GM23338 (cell line): ENCODE measurements around the gene DAB1. TPM values are rescaled to one million over a fixed set of nuclear protein-coding genes. Genes with fewer than 3 reads are reported as not detected.

Experiments used
- ATAC-seq: fragments of 200-7000 bp; cut with Tn5 transposase; 3 replicates; pipeline ENCODE4 v1.9.1; 2020
- DNase-seq: peaks from one replicate; pipeline ENCODE4 v3.0.0-alpha.2; 2015; ENCODE audit warnings: low spot score
- H2AFZ ChIP-seq: fragments of 200-600 bp; sonication (generic); 2 replicates; pipeline ENCODE4 v1.8.0; 2016; ENCODE audit warnings: antibody characterized with exemption, mild to moderate bottlenecking, moderate library complexity
- H3F3A ChIP-seq: fragments of 200-600 bp; sonication (generic); replicated peaks from 2 replicates; pipeline ENCODE4 v1.8.0; 2017; ENCODE audit warnings: antibody characterized with exemption, mixed run types, low read depth
- H3K27ac ChIP-seq: fragments of 200-600 bp; sonication (generic); 2 replicates; pipeline ENCODE4 v1.6.1; 2016; ENCODE audit warnings: low read depth
- H3K27me3 ChIP-seq: fragments of 200-600 bp; sonication (generic); 2 replicates; pipeline ENCODE4 v1.8.0; 2016; ENCODE audit warnings: mild to moderate bottlenecking, mixed run types, moderate library complexity; ENCODE audit not compliant: insufficient read depth
- H3K36me3 ChIP-seq: fragments of 200-600 bp; sonication (generic); 2 replicates; pipeline ENCODE4 v1.8.0; 2016; ENCODE audit warnings: mild to moderate bottlenecking; ENCODE audit not compliant: insufficient read depth
- H3K4me1 ChIP-seq: fragments of 200-600 bp; sonication (generic); 2 replicates; pipeline ENCODE4 v1.8.0; 2016; ENCODE audit warnings: mild to moderate bottlenecking, moderate library complexity; ENCODE audit not compliant: insufficient read depth
- H3K4me2 ChIP-seq: fragments of 200-600 bp; sonication (generic); 2 replicates; pipeline ENCODE4 v1.7.1; 2017; ENCODE audit warnings: mixed run types
- H3K4me3 ChIP-seq: fragments of 200-600 bp; sonication (generic); 2 replicates; pipeline ENCODE4 v1.6.1; 2016; ENCODE audit warnings: mixed run types
- H3K79me2 ChIP-seq: fragments of 200-600 bp; sonication (generic); replicated peaks from 2 replicates; pipeline ENCODE4 v1.8.0; 2017; ENCODE audit warnings: mild to moderate bottlenecking; ENCODE audit not compliant: insufficient read depth
- H3K9me2 ChIP-seq: fragments of 200-600 bp; sonication (generic); 2 replicates; pipeline ENCODE4 v1.8.0; 2017; ENCODE audit not compliant: insufficient read depth
- H4K20me1 ChIP-seq: fragments of 200-600 bp; sonication (generic); replicated peaks from 2 replicates; pipeline ENCODE4 v1.8.0; 2017; ENCODE audit warnings: mild to moderate bottlenecking; ENCODE audit not compliant: insufficient read depth
- H3K27ac Mint-ChIP-seq: 2 replicates; pipeline ENCODE4 v1.8.0; 2020; ENCODE audit warnings: inconsistent platforms, mild to moderate bottlenecking, moderate library complexity, mixed read lengths
- H3K27me3 Mint-ChIP-seq: 3 replicates; pipeline ENCODE4 v1.8.0; 2022; ENCODE audit warnings: low read depth, mild to moderate bottlenecking, moderate library complexity, mixed read lengths, inconsistent platforms; ENCODE audit not compliant: insufficient read depth, poor library complexity
- H3K36me3 Mint-ChIP-seq: 3 replicates; pipeline ENCODE4 v1.8.0; 2021; ENCODE audit warnings: low read depth, mild to moderate bottlenecking, inconsistent platforms, moderate library complexity, mixed read lengths
- H3K4me1 Mint-ChIP-seq: 3 replicates; pipeline ENCODE4 v1.8.0; 2020; ENCODE audit warnings: mild to moderate bottlenecking, inconsistent platforms, mixed read lengths
- H3K4me3 Mint-ChIP-seq: 3 replicates; pipeline ENCODE4 v1.8.0; 2021; ENCODE audit warnings: moderate library complexity, mild to moderate bottlenecking, inconsistent platforms, mixed read lengths
- H3K9me3 Mint-ChIP-seq: 3 replicates; pipeline ENCODE4 v1.8.0; 2020; ENCODE audit warnings: moderate library complexity, mild to moderate bottlenecking, inconsistent platforms, mixed read lengths
- CREB1 ChIP-seq: fragments of 250-450 bp; sonication (Bioruptor Pico); IDR thresholded peaks from 2 replicates; pipeline ENCODE4 v1.5.0; 2020; ENCODE audit warnings: low read depth, mild to moderate bottlenecking, moderate library complexity
- CTCF ChIP-seq, 2 experiments: fragments of 200-600 bp in 1 of 2; sonication (generic) in 1 of 2; conservative IDR thresholded peaks; 2 replicates each; pipeline versions ENCODE4 v1.5.1 to v1.6.1; 2016 to 2017; ENCODE audit warnings: antibody characterized with exemption in 2 of 2, low read depth in 2 of 2, mild to moderate bottlenecking in 2 of 2, moderate library complexity in 1 of 2
- EZH2 ChIP-seq: fragments of 200-600 bp; sonication (generic); IDR thresholded peaks from one replicate; pipeline ENCODE4 v1.8.0; 2017; ENCODE audit warnings: antibody characterized with exemption, mild to moderate bottlenecking, low read depth; ENCODE audit not compliant: unreplicated experiment
- EZH2phosphoT487 ChIP-seq: fragments of 200-600 bp; sonication (generic); IDR thresholded peaks from one replicate; pipeline ENCODE4 v1.8.1; 2018; ENCODE audit warnings: antibody characterized with exemption; ENCODE audit not compliant: unreplicated experiment
- JUNB ChIP-seq: IDR thresholded peaks from one replicate; pipeline ENCODE4 v1.6.1; 2016; ENCODE audit warnings: antibody characterized with exemption; ENCODE audit not compliant: unreplicated experiment
- NANOG ChIP-seq: IDR thresholded peaks from 2 replicates; pipeline ENCODE4 v1.6.1; 2016; ENCODE audit warnings: antibody characterized with exemption, borderline replicate concordance
- POLR2AphosphoS5 ChIP-seq: IDR thresholded peaks from 2 replicates; pipeline ENCODE4 v1.6.1; 2016; ENCODE audit warnings: antibody characterized with exemption, low read depth
- STAT1 ChIP-seq: IDR thresholded peaks from one replicate; pipeline ENCODE4 v1.6.1; 2016; ENCODE audit warnings: antibody characterized with exemption; ENCODE audit not compliant: unreplicated experiment
- ZNF114 ChIP-seq: fragments of 250-450 bp; sonication (Bioruptor Pico); IDR thresholded peaks from 2 replicates; pipeline ENCODE4 v1.5.0; 2020; ENCODE audit warnings: mild to moderate bottlenecking, moderate library complexity
- ZNF331 ChIP-seq: fragments of 250-450 bp; sonication (Bioruptor Pico); IDR thresholded peaks from 2 replicates; pipeline ENCODE4 v1.5.0; 2020; ENCODE audit warnings: low read depth, mild to moderate bottlenecking, moderate library complexity
- polyA plus RNA-seq: library from polyadenylated mRNA; unstranded; fragments of >200 nt; fragmentation: Nextera tagmentation; extraction: Ambion mirVana; gene quantifications from 2 replicates; pipeline ENCODE4 v1.2.1, GENCODE V29; 2016
- total RNA-seq: library from RNA; depleted of rRNA; stranded (reverse); fragments of >200 nt; shearing (Covaris generic); gene quantifications from 2 replicates; pipeline ENCODE4 v1.2.3, GENCODE V29; 2014
- TF ChIP-seq, protein P1 (sequence below): IDR thresholded peaks from 2 replicates; pipeline ENCODE4 v1.6.1; 2016; ENCODE audit warnings: antibody characterized with exemption
- TF ChIP-seq, protein P2 (sequence below): fragments of 250-450 bp; sonication (Bioruptor Pico); IDR thresholded peaks from 2 replicates; pipeline ENCODE4 v1.5.0; 2020; ENCODE audit warnings: mild to moderate bottlenecking, moderate library complexity
- TF ChIP-seq, protein P3 (sequence below): IDR thresholded peaks from one replicate; pipeline ENCODE4 v1.6.1; 2018; ENCODE audit warnings: antibody characterized with exemption; ENCODE audit not compliant: unreplicated experiment

Gene DAB1
- total and polyA plus RNA-seq, 2 experiments from 2014 or later: 12.8 to 14.5 TPM

- Histone ChIP-seq H4K20me1 (no peaks in the 10 kb centered on the region), H3K27me3 (no peaks in the 10 kb centered on the region), H3K4me3 (no peak overlapping the region), H3K9me2 (no peaks in the 10 kb centered on the region), H3K4me2 (no peak overlapping the region), H3K79me2 (no peaks in the 10 kb centered on the region), H3K36me3 (no peaks in the 10 kb centered on the region), H3K4me1 (peaks cover 5% of the 10 kb centered on the region), H3K27ac (no peak overlapping the region), H2AFZ (no peak overlapping the region), H3F3A (no peaks in the 10 kb centered on the region)
- no peak for TF ChIP-seq STAT1
- TF ChIP-seq, protein P1, sequence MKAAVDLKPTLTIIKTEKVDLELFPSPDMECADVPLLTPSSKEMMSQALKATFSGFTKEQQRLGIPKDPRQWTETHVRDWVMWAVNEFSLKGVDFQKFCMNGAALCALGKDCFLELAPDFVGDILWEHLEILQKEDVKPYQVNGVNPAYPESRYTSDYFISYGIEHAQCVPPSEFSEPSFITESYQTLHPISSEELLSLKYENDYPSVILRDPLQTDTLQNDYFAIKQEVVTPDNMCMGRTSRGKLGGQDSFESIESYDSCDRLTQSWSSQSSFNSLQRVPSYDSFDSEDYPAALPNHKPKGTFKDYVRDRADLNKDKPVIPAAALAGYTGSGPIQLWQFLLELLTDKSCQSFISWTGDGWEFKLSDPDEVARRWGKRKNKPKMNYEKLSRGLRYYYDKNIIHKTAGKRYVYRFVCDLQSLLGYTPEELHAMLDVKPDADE: no peak
- TF ChIP-seq ZNF114 (CRISPR knock-in tag): no peak
- TF ChIP-seq, protein P2, sequence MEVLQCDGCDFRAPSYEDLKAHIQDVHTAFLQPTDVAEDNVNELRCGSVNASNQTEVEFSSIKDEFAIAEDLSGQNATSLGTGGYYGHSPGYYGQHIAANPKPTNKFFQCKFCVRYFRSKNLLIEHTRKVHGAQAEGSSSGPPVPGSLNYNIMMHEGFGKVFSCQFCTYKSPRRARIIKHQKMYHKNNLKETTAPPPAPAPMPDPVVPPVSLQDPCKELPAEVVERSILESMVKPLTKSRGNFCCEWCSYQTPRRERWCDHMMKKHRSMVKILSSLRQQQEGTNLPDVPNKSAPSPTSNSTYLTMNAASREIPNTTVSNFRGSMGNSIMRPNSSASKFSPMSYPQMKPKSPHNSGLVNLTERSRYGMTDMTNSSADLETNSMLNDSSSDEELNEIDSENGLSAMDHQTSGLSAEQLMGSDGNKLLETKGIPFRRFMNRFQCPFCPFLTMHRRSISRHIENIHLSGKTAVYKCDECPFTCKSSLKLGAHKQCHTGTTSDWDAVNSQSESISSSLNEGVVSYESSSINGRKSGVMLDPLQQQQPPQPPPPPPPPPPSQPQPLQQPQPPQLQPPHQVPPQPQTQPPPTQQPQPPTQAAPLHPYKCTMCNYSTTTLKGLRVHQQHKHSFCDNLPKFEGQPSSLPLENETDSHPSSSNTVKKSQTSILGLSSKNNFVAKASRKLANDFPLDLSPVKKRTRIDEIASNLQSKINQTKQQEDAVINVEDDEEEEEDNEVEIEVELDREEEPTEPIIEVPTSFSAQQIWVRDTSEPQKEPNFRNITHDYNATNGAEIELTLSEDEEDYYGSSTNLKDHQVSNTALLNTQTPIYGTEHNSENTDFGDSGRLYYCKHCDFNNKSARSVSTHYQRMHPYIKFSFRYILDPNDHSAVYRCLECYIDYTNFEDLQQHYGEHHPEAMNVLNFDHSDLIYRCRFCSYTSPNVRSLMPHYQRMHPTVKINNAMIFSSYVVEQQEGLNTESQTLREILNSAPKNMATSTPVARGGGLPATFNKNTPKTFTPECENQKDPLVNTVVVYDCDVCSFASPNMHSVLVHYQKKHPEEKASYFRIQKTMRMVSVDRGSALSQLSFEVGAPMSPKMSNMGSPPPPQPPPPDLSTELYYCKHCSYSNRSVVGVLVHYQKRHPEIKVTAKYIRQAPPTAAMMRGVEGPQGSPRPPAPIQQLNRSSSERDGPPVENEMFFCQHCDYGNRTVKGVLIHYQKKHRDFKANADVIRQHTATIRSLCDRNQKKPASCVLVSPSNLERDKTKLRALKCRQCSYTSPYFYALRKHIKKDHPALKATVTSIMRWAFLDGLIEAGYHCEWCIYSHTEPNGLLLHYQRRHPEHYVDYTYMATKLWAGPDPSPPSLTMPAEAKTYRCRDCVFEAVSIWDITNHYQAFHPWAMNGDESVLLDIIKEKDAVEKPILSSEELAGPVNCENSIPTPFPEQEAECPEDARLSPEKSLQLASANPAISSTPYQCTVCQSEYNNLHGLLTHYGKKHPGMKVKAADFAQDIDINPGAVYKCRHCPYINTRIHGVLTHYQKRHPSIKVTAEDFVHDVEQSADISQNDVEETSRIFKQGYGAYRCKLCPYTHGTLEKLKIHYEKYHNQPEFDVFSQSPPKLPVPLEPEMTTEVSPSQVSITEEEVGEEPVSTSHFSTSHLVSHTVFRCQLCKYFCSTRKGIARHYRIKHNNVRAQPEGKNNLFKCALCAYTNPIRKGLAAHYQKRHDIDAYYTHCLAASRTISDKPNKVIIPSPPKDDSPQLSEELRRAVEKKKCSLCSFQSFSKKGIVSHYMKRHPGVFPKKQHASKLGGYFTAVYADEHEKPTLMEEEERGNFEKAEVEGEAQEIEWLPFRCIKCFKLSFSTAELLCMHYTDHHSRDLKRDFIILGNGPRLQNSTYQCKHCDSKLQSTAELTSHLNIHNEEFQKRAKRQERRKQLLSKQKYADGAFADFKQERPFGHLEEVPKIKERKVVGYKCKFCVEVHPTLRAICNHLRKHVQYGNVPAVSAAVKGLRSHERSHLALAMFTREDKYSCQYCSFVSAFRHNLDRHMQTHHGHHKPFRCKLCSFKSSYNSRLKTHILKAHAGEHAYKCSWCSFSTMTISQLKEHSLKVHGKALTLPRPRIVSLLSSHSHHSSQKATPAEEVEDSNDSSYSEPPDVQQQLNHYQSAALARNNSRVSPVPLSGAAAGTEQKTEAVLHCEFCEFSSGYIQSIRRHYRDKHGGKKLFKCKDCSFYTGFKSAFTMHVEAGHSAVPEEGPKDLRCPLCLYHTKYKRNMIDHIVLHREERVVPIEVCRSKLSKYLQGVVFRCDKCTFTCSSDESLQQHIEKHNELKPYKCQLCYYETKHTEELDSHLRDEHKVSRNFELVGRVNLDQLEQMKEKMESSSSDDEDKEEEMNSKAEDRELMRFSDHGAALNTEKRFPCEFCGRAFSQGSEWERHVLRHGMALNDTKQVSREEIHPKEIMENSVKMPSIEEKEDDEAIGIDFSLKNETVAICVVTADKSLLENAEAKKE (CRISPR knock-in tag): no peak
- TF ChIP-seq, protein P3, sequence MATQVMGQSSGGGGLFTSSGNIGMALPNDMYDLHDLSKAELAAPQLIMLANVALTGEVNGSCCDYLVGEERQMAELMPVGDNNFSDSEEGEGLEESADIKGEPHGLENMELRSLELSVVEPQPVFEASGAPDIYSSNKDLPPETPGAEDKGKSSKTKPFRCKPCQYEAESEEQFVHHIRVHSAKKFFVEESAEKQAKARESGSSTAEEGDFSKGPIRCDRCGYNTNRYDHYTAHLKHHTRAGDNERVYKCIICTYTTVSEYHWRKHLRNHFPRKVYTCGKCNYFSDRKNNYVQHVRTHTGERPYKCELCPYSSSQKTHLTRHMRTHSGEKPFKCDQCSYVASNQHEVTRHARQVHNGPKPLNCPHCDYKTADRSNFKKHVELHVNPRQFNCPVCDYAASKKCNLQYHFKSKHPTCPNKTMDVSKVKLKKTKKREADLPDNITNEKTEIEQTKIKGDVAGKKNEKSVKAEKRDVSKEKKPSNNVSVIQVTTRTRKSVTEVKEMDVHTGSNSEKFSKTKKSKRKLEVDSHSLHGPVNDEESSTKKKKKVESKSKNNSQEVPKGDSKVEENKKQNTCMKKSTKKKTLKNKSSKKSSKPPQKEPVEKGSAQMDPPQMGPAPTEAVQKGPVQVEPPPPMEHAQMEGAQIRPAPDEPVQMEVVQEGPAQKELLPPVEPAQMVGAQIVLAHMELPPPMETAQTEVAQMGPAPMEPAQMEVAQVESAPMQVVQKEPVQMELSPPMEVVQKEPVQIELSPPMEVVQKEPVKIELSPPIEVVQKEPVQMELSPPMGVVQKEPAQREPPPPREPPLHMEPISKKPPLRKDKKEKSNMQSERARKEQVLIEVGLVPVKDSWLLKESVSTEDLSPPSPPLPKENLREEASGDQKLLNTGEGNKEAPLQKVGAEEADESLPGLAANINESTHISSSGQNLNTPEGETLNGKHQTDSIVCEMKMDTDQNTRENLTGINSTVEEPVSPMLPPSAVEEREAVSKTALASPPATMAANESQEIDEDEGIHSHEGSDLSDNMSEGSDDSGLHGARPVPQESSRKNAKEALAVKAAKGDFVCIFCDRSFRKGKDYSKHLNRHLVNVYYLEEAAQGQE: no peak
- no peak for TF ChIP-seq EZH2phosphoT487
- TF ChIP-seq JUNB: no peak
- no peak for TF ChIP-seq EZH2
- no peak for TF ChIP-seq CTCF (conservative IDR thresholded peaks at IDR 0.05; ENCODE audit: low read depth in 2 of 2)
- TF ChIP-seq NANOG: no peak
- TF ChIP-seq POLR2AphosphoS5: no peak
- TF ChIP-seq CREB1 (CRISPR knock-in tag): no peak
- TF ChIP-seq ZNF331: no peak
- DNase-seq (no peak), ATAC-seq (no peak)
- Mint-ChIP-seq H3K4me1 (peaks cover 9% of the 10 kb centered on the region), H3K36me3 (no peaks in the 10 kb centered on the region), H3K27ac (no peak overlapping the region), H3K27me3 (no peaks in the 10 kb centered on the region), H3K9me3 (no peaks in the 10 kb centered on the region), H3K4me3 (no peak overlapping the region)
Measured at GRCh38 chr1:57331620-57332019, 92.2 kb downstream of the DAB1 start.
